GM18502 (cell line): ENCODE results near the gene CD209.
A peak's percentile ranks its signal among the peaks of the same experiment; 100 is the strongest.

Source experiments
- ATAC-seq: cut with Tn5 transposase; IDR thresholded peaks from one replicate; pipeline ENCODE4 v1.9.1; 2021; ENCODE audit warnings: mild to moderate bottlenecking; ENCODE audit not compliant: unreplicated experiment, poor library complexity

CD209 gene

DNA sequence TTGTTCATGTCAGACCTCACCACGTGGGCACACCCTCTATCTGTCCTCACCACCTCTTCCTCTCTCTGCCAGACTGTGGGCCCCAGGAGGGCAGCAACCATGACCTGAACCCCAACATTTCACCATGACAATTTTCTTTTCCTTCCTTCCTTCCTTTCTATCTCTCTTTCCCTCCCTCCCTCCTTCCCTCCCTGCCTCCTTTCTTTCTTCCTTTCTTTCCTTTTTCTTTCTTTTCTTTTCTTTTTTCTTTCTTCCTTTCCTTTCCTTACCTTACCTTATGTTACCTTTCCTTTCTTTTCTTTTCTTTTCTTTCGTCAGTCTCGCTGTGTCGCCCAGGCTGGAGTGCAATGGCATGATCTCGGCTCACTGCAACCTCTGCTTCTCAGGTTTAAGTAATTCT, 36.7 kb downstream of the CD209 start:
- ATAC-seq, result no peak

DNA sequence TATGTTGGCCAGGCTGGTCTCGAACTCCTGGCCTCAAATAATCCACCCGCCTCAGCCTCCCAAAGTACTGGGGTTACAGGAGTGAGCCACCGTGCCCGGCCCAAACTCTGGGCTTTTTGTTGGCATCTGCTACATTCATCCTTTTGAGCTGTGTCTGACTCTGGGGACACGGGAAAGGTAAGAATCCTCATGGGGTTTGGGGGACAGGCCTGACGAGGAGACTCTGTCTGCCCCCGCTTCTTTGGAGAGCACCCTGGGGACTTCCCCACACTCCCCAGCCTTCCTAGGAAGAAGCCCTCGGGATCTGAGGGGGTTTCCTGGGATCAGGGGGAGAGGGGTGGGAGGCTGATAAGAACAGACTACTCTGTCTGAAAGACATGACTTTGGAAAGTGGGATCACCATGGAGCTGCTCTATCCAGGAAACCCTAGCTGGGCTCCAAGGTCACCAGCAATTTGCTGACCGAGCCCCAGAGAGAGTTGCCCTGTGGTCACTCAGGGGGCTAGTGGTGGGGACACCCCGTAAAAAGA, 37.3 kb downstream of the CD209 start:
- ATAC-seq, result no peak

DNA sequence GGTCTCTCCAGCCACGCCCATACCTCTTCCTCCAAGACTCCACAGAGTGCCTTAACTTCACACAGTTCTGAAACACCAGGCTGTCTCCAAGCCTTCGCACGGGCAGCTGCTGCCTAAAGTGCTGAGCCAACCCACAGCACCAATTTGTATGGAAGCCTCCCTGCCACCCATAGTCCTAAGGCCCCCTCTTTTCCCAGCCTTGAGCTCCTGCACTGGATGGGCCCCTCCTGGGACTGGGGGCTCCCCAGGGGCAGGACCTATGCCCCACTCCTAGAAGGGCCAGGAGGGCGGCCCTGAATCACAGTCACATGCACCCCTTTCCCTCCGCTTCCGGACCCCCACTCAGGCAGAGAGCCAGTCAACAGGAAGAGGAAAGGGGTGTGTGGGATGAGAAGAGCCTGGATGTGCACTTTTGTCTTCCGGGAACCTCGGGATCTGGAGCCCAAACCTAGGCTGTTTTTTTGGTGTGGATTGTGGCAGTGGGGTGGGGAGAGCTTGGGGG, 40.3 kb downstream of the CD209 start:
- no peak for ATAC-seq

DNA sequence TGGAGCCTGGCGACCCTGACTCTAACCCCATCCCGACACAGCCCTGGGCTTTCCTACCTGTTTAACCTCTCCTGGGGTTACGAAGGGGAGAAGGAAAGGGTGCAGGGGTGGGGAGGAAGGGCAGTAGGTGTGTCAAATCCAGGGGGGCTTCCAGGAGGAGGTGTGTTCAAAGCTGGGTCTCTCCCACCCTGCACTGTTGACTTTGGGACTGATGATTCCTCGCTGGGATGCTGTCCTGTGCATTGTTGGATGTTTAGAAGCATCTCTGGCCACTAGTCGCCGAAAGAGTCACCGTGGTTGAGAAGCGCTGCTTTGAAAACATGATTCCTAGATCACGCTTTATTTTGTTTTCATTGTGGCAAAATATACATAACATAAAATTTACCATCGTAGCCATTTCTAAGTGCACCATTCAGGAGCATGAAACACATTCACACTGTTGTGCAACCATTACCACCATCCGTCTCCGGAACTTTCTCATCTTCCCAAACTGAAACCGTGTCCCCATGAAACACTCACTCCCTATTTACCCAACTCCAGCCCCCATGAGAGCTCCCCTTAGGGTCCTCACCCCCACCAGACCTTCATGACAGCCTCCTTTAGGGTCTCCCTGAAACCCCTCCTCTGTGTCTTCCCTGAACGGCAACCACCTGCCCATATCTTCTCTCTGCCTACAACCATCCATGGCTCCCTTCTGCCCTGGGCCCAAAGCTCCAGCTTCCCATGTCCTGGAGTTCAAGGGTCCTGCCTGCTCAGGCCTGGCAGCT, 41.0 kb downstream of the CD209 start:
- ATAC-seq, result no peak

DNA sequence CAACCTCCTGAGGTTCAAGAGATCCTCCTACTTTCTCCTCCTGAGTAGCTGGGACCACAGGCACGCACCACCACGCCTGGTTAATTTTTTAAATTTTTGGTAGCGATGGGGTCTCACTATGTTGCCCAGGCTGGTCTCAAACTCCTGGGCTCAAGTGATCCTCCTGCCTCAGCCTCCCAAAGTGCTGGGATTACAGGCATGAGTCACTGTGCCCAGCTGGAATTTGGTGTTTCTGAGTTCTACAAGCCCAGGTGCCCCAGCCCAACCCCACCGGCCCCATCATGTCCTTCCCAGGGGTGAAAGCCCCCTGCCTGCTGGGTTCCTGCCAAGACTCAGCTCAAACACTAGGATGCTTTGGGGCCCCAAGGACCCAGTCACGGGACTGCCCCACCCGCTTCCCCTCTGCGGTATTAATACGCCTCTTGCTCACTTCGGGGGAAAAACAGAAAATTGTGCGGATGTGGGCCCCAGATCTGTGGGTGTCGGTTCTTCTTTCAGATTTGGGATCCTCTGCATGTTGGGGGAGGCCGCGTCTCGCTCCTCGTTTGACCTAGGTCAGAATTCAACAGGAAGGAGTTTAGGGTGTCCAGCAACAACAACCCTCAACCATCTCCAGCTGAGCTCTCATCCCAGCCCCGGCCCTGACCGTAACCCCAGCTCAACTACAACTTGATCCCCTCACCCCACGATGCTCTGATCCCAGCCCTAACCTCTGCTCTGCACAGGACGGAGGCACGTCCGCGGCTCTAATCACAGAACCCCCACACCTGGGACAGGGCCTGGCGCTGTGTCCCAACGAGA, 41.7 kb downstream of the CD209 start:
- ATAC-seq, result peak; percentile 60

DNA sequence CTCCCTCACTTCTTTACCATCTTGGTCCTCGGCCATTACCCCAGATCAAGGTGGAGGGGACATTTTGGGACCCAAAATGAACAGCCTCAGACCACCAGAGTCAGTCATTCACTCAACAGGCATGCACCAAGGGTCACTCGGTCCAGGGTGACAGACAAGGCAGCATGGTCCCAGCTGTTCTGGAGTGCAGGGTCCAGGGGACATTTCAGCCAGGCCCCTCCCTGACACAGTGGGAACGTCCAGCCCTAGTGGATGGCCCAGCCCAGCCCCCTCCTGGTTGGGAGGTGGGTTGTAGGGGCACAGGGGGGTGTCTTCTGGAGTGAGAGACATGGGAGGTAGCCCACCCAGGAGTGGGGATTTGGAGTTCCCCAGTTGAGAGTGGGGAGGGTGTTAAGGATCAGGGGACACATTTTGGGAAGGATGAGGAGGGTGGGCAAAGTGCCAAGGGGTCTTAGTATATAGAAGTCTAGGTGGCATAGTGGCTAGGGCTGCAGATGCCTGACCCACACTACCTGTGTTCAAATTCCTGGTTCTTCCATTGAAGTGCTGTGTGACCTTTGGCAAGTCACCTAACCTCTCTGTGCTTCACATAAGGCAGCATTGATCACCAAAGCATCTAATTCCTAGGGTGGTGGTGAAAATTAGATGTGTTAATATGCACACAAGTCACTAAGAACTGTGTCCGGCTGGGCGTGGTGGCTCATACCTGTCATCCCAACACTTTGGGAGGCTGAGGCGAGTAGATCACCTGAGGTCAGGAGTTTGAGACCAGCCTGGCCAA, 42.9 kb downstream of the CD209 start:
- no peak for ATAC-seq

DNA sequence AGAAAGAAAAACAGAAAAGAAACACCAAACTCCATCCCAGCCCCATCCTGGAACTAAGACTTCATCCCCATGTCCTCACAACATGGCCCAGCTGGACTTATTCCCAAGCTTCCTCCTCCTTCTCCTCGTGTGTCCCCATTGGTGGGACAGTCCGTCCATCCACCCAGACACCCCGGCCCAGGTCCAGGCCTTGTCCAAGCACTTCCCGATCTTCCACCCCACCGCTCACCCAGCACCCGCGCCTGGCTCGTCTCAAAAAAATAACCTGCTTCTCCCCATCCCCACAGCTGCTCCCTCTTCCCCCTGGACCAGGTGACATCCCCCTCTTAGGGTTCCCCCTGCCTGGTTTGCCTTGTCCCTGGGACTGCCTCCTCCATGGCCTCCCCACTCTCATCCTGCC, 44.0 kb downstream of the CD209 start:
- ATAC-seq, result no peak

DNA sequence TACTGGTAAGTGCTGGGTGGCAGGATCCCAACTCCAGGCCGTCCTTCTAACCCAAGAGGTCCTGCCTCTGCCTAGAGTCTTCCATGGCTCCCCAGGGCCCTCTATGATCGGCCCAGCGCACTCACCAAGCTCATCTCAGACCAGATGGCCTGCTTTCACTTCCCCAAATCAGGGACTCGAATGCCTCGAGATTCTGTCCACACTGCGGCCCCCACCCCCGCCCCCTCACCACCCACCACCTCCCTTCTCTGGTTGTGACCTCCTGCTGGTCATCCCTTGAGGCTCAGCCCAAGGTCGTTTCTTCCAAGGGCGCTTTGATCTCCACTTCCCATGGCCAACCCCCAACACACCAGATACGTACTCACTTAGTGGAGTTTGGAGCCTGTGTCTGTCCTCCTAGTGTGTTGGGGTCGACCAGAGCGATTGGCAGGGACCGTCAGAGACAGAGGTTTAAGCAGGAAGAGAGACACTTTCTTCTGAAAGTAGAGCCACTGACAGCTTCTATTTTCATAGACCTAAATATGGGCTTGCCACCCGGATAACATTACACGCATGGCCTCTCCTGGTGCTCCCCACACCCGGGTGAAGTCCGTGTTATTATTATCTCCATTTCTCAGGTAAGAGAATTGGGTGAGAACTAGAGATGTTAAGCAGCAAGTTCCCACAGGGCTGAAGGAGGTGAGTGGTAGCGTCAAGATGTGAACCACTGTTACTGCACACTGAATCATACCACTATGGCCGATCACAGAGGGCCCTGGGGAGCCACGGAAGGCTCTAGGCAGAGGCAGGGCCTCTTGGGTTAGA, 45.5 kb downstream of the CD209 start, which contains the start of gene FCER2:
Gene FCER2, minus strand, starts transcription at position 478 of the 804 bp plus-strand sequence. CDS start 2,371 bp downstream, outside the sequence.
- peak; percentile 50 for ATAC-seq

DNA sequence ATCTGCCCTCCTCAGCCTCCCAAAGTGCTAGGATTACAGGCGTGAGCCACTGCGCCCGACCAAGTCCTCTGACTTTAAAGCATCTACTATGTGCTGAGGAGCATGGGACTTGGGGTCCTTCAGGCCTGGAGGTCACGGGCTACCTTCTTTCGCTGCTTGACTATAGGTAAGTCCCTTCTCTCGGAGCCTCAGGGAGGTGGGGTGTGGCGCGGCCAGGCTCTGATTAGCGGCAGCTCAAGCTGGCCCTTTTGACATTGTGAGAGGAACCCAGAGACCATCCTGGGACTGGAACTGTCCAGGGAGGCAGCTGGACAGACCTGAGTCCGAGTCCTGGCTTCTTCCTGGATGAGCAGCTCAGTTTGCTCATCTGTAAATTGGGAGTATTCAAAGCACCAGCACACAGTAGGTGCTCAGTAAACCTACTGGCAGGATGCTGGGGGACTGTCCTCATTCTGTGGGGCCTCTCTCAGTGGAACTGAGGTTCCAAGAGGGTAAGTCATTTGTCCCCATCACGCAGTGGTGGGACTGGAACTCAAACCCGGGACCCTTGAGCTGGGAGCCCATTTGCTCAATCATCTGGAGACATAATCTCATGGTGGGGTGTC, 46.2 kb downstream of the CD209 start:
- ATAC-seq, result no peak

DNA sequence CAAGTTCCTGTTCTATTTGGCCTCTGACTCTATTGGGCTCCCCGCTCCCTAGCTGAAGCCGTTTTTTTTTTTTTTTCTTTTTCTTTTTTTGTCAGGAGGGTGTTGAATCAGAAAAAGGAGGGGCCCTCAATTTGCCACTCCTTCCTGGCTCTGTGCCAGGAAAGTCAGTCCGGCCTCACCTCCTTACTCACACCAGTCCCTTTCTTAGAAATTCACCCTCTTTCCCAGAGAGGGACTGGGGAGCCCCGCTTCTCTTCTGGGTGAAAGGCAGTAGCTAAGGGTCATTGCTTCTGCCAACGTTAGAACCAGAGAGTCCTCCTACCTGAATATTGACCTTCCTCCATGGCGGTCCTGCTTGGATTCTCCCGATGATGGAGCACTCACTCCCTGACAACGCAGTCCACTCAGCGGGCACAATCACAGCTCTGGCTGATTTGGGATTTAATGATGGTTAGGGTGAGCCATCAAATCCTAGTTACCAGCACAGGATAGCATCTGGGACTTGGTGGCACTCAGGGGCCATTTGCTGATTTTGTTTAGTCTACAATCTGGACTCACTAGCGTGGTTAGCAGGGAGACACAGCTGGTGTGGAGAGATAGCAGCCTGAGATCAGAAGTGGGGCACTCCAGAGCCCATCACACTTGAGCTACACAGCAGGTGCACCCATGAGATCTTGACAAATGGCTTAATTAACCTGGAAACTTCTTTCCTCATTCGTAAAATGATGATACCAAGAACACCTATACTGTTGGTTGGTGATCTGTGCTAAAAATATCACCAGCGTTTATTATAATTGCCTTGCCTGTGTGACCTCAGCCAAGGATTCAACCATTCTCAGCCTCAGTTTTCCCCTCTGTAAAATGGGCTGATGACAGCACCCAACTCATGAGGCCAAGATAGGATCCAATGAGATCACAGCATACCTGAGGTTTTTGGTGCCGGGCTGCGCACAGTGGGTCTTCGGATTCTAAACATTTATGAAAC, 47.6 kb downstream of the CD209 start:
- ATAC-seq, result no peak

DNA sequence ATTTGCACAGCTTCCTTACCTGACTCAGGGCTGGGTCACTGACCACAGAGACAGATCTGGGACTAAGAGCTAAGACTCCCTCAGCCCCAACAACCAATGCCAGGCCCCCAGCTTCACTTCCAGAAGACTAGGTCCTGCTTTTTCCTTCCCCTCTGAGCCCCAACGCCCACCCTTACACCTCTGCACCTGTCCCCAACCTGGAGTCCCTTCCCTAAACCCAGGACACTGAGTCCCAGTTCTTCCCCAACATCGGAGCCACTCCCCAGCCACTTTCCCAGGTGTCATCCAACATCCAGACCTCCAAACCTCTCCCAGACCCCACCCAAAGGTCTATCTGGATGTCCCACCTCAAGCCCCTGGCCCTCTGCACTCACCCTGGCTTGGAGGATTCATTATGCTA, 48.3 kb downstream of the CD209 start:
- no peak for ATAC-seq

DNA sequence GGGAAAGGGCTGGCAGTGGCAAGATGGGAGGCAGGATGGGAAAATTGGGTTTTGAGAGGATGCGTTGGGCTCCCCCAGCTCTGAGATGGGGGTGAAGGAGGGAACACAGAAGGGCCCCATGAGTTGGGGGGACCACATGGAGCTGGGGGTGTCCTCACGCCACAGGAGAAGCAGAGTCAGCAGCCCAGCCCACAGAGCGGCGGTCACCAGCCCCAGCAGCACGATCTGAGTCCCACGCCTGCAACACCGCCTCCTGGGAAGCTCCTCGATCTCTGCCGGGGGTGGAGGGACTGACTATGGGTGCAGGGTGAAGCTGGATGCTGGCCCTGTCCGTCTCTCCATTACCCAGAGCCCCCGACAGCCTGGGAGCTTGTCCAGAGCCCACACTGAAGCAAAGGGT, 48.8 kb downstream of the CD209 start:
- no peak for ATAC-seq

DNA sequence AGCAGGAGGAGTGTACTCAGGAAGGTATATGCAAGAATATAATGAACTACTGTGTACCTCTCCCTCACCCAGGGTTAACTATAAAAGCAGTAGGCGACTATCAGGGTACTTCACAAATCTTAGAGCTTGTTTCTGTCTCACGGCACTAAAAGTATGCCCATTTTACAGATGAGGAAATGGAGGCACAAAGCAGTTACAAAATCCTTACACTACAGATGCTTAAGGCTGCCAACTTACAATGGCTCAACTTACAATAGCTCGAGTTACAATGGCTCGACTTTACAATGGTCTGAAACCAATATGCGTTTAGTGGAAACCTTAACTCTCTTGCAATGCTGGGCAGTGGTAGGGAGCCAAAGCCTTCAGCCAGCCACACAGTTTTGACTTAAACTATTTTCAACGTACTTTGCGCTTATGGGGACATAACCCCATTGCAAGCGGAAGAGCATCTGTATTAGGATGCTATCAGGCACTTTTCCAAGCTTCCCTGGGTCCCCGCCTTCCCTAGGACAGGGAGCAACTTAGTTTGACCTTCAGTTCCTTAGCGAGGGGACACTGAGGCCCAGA, 49.5 kb downstream of the CD209 start:
- ATAC-seq, result no peak

DNA sequence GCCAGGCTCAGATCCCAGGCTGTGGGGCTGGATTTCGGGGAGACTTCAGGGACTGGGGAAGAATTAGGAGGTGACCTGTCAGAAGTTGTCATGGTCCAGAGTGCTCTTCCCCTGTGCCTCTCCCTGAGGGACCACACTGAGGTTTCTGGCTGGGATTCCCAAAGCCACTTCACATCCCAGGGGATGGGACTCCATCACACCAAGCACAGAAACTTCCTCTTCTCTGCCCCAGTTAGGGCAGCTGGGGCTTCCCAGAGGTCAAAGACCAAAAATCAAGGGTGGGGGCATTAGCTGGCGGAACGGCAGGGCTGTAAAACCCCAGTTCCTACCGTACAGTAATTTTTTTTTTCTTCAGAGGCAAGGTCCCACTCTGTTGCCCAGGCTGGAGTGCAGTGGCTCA, 52.8 kb downstream of the CD209 start:
- no peak for ATAC-seq

DNA sequence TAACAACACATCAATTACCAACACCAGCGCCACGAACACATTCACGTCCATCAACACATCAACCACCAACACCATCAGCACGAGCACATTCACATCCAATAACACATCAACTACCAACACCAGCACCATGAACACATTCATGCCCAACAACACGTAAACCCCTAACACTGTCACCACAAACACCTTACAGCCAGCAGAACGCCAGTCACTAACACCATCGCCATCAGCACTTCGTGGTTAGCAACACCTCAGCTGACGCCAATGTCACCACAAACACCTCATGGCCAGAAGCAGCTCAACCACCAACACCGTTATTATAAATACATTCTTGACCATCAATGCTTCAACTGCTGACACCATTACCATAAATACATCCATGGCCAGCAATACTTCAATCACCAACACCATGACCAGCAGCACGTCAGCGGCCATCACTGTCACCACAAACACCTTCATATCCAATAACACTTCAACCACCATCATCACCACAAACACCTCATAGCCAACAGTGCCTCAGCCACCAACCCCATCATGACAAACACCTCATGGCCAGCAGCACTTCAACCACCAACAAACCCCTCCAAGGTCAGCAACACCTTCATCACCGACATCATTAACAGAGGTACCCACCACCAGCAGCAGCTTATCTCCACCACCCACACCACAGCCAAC, 54.8 kb downstream of the CD209 start:
- ATAC-seq, result no peak

DNA sequence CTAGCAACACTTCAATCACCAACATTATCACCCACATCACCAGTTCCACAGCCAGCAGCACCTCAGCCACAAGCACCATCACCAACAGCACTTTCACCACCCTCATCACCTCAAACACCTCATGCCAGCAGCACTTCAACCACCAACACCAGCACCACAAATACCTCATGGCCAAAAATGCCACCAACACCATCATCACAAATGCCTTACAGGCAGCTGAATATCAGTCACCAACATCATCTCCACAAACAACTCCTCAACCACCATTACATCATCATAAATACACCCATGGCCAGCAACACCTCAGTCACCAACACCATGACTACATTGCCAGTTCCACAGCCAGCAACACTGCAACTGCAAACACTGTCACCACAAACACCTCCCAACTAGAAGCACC, 55.8 kb downstream of the CD209 start:
- no peak for ATAC-seq

DNA sequence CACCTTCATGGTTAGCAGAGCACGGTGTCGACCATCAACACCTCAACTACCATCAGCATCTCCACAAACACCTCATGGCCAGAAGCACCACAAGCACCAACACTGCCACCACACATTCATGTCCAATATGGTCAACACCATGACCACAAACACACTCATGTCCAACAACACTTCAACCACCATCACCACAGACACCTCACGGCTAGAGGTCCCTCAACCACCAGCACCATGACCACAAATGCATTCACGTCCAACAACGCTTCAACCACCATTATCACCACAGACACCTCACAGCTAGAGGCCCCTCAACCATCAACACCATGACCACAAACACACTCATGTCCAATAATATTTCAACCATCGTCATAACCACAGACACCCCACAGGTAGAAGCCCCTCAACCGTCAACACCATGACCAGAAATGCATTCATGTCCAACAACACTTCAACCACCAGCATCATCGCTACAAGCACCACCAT, 56.5 kb downstream of the CD209 start:
- no peak for ATAC-seq
